Activated naive CD8-positive, alpha-beta T cell treated with anti-CD3 and anti-CD28 coated beads, Interleukin-2, amount 50 U/mL, for 16 hours (primary cell): ENCODE measurements around the gene CPEB4.

Source experiments
- DNase-seq: peaks from one replicate; pipeline ENCODE4 v3.0.0-alpha.2; 2020; ENCODE audit warnings: low read depth, low spot score

Gene CPEB4

GRCh38 chr5:173887610-173888472 is at the start of gene CPEB4:
Gene CPEB4, plus strand, starts transcription at chr5:173888349. Its CDS starts 1,385 bp downstream, at chr5:173889734.
- DNase-seq, result peak; percentile 90

- no peak for DNase-seq
Observed at GRCh38 chr5:173839117-173839713, 48.9 kb upstream of the CPEB4 start.

- no peak for DNase-seq
Observed at GRCh38 chr5:173840111-173840983, 47.8 kb upstream of the CPEB4 start.

- DNase-seq, result no peak
Observed at GRCh38 chr5:173841710-173842109, 46.4 kb upstream of the CPEB4 start.

- DNase-seq, result no peak
Observed at GRCh38 chr5:173843794-173844193, 44.4 kb upstream of the CPEB4 start.

GRCh38 chr5:173845321-173845720 is 42.8 kb upstream of the CPEB4 start:
- DNase-seq, result no peak

- DNase-seq, result no peak
Observed at GRCh38 chr5:173846929-173847501, 41.1 kb upstream of the CPEB4 start.

GRCh38 chr5:173848986-173849596 is 39.1 kb upstream of the CPEB4 start:
- no peak for DNase-seq

- no peak for DNase-seq
Observed at GRCh38 chr5:173849908-173850307, 38.2 kb upstream of the CPEB4 start.

- DNase-seq, result no peak
Observed at GRCh38 chr5:173850659-173851058, 37.5 kb upstream of the CPEB4 start.

- DNase-seq, result no peak
Observed at GRCh38 chr5:173851595-173852243, 36.4 kb upstream of the CPEB4 start.

- no peak for DNase-seq
Observed at GRCh38 chr5:173852790-173853359, 35.3 kb upstream of the CPEB4 start.

GRCh38 chr5:173853370-173854131 is 34.6 kb upstream of the CPEB4 start:
- no peak for DNase-seq

GRCh38 chr5:173855162-173855994 is 32.8 kb upstream of the CPEB4 start:
- DNase-seq, result no peak

- DNase-seq, result no peak
Observed at GRCh38 chr5:173855995-173856656, 32.0 kb upstream of the CPEB4 start.

GRCh38 chr5:173857234-173857633 is 30.9 kb upstream of the CPEB4 start:
- no peak for DNase-seq

- DNase-seq, result no peak
Observed at GRCh38 chr5:173858021-173858669, 30.0 kb upstream of the CPEB4 start.
